Activated CD8-positive, alpha-beta memory T cell treated with anti-CD3 and anti-CD28 coated beads for 4 hours (primary cell): ENCODE measurements around the gene RAB34.

Source experiments
- DNase-seq, 2 donors: peaks; one replicate each; pipeline ENCODE4 v3.0.0-alpha.2; 2020; ENCODE audit warnings: low read depth in 2 of 2

RAB34 gene

GRCh38 chr17:28682655-28683054, 35.0 kb downstream of the RAB34 start:
- no peak for DNase-seq

DNA sequence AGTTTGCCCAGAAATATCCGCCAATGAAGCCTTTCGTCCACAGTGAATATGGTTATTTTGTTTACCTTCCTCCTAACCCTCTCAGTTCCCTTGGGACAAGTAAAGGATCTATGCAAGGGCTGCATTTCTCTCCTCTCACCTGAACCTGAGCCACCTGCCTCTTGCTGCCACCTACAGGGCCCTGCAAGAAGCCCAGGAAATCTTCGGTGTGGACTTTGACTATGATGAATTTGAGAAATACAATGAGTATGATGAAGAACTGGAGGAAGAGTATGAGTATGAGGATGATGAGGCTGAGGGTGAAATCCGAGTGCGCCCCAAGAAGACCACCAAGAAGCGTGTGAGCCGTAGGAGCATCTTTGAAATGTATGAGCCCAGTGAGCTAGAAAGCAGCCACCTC, 41.7 kb downstream of the RAB34 start:
- no peak for DNase-seq

DNA sequence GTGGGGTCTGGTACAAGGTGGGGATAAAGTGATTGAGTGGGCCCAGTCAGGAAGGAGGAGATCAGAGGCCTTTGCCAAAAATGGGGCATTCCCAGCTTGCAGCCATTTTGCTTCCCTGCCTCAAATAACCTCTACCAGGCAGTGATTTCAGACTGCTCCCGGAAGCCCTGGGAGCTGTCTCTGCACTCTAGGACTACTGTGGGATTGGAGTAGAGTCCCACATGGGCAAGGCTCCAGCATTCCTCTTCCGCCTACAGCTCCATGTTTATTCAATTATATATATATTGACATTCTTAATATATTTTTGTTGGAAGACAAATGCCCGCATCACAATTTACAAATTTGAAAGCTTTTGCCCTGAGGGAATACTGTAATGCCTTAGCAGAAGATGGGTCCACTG, 42.2 kb downstream of the RAB34 start:
- no peak for DNase-seq

- DNase-seq, result no peak
These were observed 47.8 kb downstream of the RAB34 start for GRCh38 chr17:28669918-28670317.

GRCh38 chr17:28667870-28668269, 49.8 kb downstream of the RAB34 start:
- no peak for DNase-seq

GRCh38 chr17:28665994-28666393, 51.7 kb downstream of the RAB34 start:
- DNase-seq, result no peak
